GM21367 (cell line): Measurements from ENCODE around the gene FARSA.
"Not testable (repeated sequence)": the region's sequence is repeated elsewhere in the genome, so short reads cannot be mapped to it uniquely, and the experiment has no call there.

Experiments used
- ATAC-seq: cut with Tn5 transposase; IDR thresholded peaks from one replicate; pipeline ENCODE4 v1.9.1; 2021; ENCODE audit not compliant: unreplicated experiment

FARSA gene

DNA sequence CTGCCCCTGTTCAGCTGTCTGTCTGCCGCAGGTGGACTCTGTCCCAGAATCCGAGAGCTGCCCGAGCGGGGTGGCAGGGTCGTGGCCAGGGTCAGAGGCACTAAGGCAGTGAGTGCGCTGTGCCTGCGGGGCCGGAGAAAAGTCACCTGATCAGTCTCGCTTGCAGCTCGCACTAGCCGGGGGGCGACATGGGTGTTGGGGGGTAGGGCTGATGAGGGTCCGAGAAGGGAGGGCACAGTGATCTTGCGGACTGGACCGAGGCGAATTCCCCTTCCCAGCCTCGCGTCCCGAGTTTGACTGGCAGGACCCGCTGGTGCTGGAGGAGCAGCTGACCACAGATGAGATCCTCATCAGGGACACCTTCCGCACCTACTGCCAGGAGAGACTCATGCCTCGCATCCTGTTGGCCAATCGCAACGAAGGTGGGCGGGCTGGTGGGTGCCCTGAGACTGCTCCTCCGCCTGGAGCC lies 41.9 kb downstream of the FARSA start:
- ATAC-seq = no peak

DNA sequence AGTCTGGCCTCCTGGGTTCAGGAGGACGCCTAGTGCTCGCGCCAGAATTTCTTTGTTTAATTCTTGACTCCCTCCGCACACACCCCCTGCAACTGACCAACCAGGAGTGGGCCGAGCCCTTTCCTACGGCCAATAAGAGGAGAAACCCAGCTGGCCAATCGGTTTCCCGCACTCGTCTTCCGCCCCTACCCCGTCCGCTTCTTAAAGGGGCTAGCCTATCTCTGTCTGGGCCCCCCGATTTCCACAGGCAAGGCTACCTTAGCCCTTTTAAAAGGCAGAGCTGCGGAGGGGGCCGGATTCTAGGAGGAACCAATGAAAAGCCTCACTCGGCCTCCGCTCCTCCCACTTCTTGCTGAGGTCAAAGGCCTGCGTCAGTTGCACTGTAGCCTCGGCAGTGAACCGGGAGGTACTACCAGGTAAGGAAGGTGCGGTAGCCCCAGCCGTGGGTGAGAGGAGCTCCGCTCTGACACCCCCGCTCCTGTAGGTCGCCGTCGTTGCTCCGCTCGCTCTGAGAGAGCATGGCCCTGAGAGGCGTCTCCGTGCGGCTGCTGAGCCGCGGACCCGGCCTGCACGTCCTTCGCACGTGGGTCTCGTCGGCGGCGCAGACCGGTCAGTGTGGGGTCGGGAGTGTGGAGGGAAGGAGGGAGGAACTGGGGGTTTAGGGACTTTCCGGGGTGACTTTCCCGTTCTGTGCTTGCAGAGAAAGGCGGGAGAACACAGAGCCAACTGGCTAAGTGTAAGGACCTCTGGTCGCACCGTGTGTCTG lies 42.5 kb downstream of the FARSA start, which contains the start of gene GCDH:
TSS of gene GCDH (plus strand) at position 374 of the 766 bp plus-strand sequence. CDS start at position 519, 145 bp downstream.
- peak; percentile 85 for ATAC-seq

DNA sequence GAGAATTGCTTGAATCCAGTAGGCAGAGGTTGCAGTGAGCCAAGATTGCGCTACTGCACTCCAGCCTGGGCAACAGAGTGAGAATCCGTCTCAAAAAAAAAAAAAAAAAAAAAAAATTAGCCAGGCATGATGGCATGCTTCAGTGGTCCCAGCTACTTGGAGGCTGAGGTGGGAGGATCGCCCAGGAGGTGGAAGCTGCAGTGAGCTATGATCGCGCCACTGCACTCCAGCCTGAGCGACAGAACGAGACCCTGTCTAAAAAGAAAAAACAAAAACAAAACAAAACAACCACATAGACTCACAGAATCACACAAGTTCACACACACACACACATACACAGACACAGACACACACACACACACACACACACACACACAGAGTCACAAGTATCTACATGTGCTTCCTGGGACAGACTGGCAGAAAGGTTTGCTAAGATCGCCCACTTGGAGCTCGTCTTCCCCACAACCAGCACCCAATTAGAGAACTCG lies 43.2 kb downstream of the FARSA start:
- ATAC-seq = not testable (repeated sequence)

DNA sequence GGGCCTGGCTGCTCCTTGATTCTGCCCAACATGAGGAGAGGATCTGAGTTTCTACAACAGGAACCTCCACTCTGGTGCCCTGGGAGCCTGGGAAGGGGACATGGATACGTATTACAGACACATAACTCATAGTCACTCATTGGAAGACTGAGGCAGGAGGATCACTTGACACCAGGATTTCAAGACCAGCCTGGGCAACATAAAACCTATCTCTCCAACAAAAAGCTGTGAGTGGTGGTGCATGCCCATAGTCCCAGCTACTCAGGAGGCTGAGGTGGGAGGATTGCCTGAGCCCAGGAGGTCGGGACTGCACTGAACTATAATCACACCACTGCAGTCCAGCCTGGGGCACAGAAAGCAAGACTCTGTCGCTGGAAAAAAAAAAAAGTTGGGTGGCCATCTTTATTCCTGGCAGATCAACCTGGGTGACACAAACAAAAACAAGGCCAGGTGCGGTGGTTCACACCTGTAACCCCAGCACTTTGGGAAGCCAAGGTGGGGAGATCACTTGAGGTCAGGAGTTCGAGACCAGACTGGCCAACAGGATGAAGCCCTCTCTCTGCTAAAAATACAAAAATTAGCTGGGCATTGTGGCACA lies 45.4 kb downstream of the FARSA start:
- ATAC-seq = no peak

DNA sequence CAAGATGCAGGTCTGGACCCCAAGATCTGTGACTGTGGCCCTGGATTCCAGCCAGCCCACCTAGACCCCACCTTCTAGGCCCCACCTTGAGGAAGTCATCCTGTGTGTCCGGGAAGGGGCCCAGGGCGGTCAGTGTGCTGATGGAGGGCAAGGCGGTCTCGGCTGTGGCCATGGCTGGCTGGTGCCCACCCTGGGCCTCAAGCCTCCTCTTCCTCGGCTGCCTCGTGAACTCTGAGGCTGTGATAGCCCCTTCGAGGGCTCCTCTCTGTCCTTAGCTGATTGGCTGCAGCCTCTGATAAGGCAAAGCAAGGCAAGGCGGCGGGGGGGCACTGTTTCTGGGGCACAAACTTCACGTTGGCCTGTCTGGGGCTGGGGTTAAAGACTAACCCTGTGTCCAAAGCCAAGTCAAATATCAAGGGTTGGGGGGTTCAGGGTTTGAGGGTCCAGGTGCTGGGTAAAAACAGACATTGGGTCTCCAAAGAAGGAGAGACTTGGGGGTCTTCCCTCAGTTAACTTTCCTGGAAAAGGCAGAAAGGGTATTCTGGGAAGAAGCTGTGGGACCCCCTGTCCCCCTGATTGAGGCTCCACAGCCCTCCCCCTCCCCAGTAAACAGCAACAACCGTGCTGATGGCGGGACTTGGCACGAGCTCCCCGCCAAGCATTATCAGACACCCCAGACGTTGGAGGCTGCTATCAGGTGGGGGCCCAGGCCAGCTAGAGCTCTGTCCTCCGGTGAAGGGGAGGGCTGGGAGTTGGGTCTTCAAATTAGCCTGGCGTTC lies 46.4 kb downstream of the FARSA start, which contains the start of gene KLF1:
TSS of gene KLF1 (minus strand) at position 233 of the 779 bp plus-strand sequence. CDS start at position 172, 61 bp downstream.
- no peak for ATAC-seq

DNA sequence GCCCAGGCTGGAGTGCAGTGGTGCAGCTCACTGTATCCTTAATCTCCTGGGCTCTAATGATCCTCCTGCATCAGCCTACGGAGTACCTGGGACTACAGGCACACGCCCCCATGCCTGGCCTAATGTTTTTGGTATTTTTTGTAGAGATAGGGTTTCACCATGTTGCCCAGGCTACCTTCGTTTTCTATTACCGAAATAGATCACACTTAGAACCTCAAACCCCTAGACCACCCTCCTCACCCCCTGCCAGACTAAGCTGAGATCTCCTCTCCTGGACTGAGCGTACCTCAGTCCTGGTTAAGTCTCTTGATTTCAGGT lies 46.9 kb downstream of the FARSA start:
- ATAC-seq = no peak

DNA sequence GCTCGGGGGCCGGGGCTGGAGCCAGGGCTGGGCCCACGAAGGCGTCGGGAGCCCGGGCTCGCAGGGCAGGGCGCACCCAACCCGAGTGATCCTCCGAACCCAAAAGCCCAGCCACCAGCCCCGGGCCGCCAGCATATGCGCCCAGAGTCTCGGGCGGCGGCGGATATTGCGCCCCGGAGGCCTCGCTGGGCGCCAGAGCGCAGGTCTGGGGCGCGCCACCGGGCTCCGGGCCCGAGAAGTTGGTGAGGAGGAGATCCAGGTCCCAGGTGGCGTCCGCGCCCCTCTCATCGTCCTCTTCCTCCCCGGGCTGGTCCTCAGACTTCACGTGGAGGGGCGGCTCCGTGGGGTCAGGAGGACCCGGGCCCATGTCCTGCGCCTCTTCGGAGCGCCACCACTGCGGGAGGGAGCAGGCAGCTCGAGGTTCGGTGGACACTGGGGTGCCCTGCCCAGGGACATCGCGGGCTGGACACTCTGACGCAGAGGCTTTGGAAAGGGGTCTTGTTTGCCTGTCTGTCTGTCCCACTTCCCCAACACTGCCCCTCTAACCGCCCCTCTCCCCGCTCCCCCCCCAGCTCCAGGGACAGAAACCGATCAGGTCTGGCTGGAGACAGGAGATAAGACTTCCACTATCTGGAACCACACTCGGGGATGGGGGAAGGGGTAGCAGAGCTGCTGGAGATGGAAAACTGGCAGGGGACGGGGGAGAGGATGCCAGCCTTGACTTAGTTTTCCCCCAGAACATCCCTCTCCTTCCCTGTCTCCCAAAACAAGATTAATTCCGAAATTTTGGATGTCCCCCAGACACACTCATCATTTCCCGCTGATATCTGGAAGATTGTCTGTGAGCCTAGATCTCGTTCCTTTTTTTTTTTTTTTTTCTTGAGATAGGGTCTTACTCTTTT lies 47.5 kb downstream of the FARSA start:
- no peak for ATAC-seq

DNA sequence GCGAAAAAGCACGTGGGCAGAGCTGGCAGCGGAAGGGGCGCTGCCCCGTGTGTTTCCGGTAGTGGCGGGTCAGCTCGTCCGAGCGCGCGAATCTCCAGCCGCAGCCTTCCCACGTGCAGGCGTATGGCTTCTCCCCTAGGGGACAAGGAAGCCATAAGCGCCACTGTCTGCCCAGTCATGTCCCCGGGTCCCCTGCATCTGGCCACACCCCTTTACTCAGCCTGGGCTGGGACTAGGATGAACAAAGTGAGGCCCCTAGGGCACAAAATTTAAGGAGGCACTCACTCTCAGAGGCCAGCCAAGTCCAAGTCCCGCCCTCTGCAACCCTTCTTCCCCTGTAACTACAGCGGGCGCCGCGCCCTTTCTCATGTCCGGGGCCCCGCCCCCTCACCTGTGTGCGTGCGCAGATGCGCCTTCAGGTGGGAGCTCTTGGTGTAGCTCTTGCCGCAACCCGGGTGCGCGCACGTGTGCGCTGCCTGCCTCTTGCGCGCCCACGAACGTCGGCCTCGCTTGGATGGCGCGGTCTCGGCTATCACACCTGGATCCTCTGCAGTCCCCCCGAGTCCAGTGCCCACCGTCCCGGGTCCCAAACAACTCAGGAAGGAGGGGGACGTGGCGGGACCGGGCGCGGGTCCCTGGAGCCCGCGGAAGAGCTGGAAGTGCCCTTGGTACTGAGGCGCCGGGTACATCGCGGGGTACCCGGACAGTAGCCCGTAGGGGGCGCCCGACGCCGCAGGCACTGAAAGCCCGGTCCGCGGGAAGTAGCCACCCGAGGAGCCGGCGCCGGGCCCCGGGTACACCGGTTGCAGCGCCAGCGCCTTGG lies 48.4 kb downstream of the FARSA start:
- ATAC-seq = no peak

DNA sequence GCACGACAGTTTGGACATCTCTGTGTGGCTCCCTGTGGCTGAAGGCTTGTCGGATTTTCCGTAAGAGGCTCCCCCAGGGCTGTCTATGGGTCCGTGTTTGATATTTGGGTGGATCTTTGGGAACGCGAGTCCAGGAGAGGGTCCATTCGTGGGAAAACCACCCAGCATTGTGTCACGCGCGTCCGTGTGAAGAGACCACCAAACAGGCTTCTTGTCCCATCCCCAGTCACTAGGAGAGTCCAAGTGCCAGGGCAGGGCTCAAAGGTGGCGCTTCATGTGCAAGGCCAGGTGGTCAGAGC lies 48.9 kb downstream of the FARSA start:
- ATAC-seq = no peak

DNA sequence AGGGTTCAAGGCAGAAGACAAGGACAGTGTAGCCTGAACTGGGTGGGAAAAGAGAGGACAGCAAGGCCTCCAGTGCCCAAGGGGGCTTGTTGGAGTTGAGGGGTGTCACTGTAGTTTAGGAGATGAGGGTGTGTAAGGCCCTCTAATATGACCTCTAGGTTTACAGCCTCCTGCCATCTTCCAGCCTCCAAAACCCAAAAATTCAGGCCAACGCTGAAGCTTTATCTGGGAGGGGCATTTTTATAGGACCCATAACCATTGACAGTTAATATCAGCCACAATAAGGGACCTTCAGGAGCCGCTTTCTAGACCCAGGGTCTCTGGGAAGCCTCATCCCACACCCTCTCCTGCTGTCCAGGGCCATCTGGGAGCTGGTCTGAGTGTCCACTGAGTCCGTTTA lies 49.3 kb downstream of the FARSA start:
- no peak for ATAC-seq

DNA sequence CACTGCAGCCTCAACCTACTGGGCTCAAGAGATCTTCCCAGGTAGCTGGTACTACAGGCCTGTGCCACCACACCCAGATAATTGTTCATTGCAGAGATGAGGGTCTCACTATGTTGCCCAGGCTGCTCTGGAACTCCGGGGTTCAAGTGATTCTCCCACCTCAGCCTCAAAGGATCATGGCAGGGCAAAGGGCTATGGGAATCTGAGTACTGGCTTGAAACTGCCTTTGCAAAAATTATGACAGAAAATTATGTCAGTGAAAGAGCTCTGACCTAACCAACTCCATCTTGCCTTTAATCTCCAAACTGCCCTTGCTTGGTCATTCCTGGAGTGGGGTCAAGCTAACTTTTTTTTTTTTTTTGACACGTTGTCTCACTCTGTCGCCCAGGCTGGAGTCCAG lies 50.9 kb downstream of the FARSA start:
- ATAC-seq = no peak

DNA sequence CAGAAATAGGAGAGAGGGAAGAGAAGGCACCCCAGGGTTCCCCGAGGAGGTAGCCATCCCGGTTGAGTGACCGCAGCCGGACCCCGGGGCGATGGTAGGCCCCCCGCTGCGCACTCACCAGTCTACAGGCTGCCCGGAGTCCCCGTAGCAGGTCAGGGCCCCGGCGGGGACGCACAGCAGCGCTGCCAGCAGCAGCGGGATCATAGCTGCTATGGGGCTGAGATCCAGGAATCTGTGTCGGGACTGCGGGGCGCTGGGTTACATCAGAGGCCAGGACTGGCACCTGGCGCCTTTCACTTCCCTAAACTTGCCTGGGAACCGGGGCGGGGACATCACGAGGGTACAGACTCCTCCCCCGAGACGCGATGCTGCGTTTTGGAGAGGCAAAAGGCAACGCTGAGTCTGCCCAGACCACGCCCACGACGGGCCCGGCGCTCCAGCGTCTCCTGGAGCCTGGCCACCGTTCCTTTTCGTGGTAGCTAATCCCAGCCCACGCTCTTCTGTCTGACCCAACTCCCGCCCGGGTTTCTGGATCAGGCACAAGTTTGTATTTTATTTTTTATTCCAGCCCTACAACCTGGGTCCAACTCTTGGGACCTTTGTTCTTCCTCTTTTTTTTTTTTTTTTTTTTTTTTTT lies 52.2 kb downstream of the FARSA start, which contains the start of gene DNASE2:
TSS of gene DNASE2 (minus strand) at position 278 of the 637 bp plus-strand sequence. CDS start at position 204, 74 bp downstream.
- ATAC-seq = peak; percentile 74

DNA sequence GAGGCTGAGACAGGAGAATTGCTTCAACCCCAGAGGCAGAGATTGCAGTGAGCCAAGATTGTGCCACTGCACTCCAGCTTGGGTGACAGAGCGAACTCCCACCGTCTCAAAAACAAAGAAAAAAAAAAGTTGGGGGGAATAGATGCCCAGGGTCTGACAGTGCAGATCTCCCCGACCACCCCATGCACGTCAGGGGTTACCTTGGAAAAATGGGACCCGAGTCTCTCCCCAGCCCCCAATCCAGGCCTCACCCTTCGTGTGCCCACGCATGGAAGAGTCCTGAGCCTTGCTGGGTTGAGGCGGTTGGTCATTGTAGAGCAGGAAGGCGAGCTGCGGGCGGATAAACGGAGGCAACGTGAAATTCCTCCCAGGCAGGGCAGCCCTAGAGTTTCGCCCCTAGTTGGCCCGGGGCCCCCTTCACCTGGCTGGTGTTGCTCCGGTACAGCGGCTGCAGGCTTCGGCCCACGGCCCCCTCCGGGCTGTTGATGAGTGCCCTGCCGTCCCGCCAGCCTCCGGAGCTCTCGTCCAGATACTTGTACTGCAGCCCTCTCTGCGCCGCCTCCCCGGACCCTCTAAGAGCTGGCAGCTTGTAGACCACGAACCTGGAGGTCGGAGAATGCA lies 52.9 kb downstream of the FARSA start:
- peak; percentile 15 for ATAC-seq

DNA sequence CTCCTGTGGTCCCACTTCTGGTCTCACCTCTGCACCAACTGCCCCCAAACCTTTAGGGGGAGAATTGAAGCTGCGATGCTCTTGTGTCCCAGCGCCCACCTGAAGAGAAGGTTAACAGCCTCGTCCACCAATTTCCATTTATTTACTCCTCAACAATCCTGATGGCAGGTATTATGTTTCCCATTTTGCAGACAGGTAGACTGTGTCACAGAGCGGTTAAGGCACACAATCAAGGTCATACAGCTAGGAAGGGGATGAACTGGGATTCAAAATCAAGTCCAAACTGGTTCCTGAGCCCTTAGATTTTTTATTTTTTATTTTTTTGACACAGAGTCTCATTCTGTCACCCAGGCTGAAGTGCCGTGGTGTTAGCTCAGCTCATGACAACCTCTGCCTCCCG lies 58.4 kb downstream of the FARSA start:
- ATAC-seq = no peak

DNA sequence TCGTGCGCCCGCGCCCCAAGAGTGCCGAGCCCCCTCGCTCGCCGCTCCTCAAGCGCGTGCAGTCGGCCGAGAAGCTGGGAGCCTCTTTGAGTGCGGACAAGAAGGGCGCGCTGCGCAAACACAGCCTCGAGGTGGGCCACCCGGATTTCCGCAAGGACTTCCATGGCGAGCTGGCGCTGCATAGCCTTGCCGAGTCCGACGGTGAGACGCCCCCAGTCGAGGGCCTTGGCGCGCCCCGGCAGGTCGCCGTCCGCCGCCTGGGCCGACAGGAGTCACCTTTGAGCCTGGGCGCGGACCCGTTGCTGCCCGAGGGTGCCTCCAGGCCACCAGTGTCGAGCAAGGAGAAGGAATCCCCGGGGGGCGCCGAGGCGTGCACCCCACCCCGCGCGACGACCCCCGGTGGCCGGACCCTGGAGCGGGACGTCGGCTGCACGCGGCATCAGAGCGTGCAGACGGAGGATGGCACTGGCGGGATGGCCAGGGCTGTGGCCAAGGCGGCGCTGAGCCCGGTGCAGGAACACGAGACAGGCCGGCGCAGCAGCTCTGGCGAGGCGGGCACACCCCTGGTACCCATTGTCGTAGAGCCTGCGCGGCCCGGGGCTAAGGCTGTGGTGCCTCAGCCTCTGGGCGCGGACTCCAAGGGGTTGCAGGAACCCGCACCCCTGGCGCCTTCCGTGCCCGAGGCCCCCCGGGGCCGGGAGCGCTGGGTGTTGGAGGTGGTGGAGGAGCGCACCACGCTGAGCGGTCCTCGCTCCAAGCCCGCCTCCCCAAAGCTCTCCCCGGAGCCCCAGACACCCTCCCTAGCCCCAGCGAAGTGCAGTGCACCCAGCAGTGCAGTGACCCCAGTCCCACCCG lies 59.4 kb downstream of the FARSA start:
- ATAC-seq = no peak

DNA sequence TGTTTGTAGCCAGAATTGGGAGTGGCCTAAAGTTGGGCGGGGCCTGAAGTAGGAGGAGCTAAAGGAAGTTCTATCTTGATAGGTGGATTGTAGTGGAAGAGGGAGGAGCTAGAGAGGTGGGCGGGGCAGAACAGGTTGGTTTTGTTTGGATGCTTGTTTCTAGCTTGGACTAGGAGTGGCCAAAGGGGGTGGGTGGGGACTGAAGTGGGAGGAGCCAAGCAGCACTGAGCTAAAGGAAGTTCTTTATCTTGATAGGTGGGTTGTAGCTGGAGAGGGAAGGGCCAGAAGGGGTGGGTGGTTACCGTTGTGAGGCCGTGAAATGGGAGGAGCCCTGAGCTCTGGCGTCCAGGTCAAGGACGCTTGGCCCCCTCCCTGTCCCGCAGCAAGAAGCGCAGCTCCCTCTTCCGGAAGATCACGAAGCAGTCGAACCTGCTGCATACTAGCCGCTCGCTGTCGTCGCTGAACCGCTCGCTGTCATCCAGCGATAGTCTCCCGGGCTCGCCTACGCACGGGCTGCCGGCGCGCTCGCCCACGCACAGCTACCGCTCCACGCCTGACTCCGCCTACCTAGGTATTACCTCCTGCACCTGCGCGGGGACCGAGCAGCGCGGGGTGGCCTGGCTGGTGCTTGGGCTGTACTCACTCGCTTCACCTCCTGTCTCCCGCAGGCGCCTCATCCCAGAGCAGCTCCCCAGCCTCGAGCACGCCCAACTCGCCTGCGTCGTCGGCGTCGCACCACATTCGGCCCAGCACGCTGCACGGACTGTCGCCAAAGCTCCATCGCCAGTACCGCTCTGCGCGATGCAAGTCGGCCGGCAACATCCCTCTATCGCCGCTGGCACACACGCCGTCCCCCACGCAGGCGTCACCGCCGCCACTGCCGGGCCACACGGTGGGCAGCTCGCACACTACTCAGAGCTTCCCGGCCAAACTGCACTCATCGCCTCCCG lies 60.3 kb downstream of the FARSA start:
- no peak for ATAC-seq
